22Rv1 (cell line): Measurements from ENCODE around the gene ZMPSTE24.

Source experiments
- ZFX ChIP-seq: fragments of 450-650 bp; IDR thresholded peaks from 2 replicates; pipeline ENCODE4 v1.6.1; 2017; ENCODE audit warnings: antibody characterized with exemption, borderline replicate concordance
- TF ChIP-seq, protein P1 (sequence below): fragments of 450-650 bp; IDR thresholded peaks from 2 replicates; pipeline ENCODE4 v1.5.1; 2017; ENCODE audit warnings: mild to moderate bottlenecking

DNA sequence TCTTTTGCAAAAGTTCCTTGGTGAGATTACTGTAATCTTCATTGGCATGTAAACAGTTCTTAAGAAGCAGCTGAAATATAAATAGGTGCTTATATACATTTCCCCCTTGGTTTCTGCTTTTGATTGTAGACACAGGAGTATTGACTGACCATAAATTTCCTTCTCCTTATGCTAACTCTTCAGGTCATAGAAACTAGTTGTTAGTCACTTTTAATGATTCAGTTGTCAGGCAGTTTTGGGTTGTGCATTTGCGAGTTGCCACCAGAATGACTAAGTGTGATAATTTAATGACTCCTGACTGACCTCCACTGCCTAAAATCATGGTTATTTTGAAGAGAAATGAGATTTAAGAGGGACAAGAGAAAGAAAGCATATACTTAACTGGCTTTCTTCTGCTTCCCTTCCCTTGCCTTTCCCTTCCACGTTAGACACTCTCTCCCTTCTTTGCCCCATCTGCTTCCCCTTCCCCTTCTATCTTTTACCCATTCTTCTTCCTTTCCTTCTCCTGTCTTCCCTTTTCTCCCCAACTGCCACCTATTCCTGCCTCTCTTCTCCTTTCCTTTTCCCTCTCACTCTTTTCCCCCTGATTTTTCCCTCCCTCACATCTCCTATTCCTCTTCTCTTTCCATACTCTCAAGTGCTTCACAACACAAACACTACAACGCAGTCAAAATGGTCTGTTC is 12.3 kb downstream of the ZMPSTE24 start:
- TF ChIP-seq, protein P1, sequence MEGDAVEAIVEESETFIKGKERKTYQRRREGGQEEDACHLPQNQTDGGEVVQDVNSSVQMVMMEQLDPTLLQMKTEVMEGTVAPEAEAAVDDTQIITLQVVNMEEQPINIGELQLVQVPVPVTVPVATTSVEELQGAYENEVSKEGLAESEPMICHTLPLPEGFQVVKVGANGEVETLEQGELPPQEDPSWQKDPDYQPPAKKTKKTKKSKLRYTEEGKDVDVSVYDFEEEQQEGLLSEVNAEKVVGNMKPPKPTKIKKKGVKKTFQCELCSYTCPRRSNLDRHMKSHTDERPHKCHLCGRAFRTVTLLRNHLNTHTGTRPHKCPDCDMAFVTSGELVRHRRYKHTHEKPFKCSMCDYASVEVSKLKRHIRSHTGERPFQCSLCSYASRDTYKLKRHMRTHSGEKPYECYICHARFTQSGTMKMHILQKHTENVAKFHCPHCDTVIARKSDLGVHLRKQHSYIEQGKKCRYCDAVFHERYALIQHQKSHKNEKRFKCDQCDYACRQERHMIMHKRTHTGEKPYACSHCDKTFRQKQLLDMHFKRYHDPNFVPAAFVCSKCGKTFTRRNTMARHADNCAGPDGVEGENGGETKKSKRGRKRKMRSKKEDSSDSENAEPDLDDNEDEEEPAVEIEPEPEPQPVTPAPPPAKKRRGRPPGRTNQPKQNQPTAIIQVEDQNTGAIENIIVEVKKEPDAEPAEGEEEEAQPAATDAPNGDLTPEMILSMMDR = no peak
- TF ChIP-seq ZFX = no peak
